GM23338 (cell line): Measurements from ENCODE around the gene PGM2. TPM values are rescaled to one million over a fixed set of nuclear protein-coding genes. Genes with fewer than 3 reads are reported as not detected.

Experiments used
- ATAC-seq: fragments of 200-7000 bp; cut with Tn5 transposase; 3 replicates; pipeline ENCODE4 v1.9.1; 2020
- DNase-seq: peaks from one replicate; pipeline ENCODE4 v3.0.0-alpha.2; 2015; ENCODE audit warnings: low spot score
- H2AFZ ChIP-seq: fragments of 200-600 bp; sonication (generic); 2 replicates; pipeline ENCODE4 v1.8.0; 2016; ENCODE audit warnings: antibody characterized with exemption, mild to moderate bottlenecking, moderate library complexity
- H3F3A ChIP-seq: fragments of 200-600 bp; sonication (generic); replicated peaks from 2 replicates; pipeline ENCODE4 v1.8.0; 2017; ENCODE audit warnings: antibody characterized with exemption, mixed run types, low read depth
- H3K27ac ChIP-seq: fragments of 200-600 bp; sonication (generic); 2 replicates; pipeline ENCODE4 v1.6.1; 2016; ENCODE audit warnings: low read depth
- H3K27me3 ChIP-seq: fragments of 200-600 bp; sonication (generic); 2 replicates; pipeline ENCODE4 v1.8.0; 2016; ENCODE audit warnings: mild to moderate bottlenecking, mixed run types, moderate library complexity; ENCODE audit not compliant: insufficient read depth
- H3K36me3 ChIP-seq: fragments of 200-600 bp; sonication (generic); 2 replicates; pipeline ENCODE4 v1.8.0; 2016; ENCODE audit warnings: mild to moderate bottlenecking; ENCODE audit not compliant: insufficient read depth
- H3K4me1 ChIP-seq: fragments of 200-600 bp; sonication (generic); 2 replicates; pipeline ENCODE4 v1.8.0; 2016; ENCODE audit warnings: mild to moderate bottlenecking, moderate library complexity; ENCODE audit not compliant: insufficient read depth
- H3K4me2 ChIP-seq: fragments of 200-600 bp; sonication (generic); 2 replicates; pipeline ENCODE4 v1.7.1; 2017; ENCODE audit warnings: mixed run types
- H3K4me3 ChIP-seq: fragments of 200-600 bp; sonication (generic); 2 replicates; pipeline ENCODE4 v1.6.1; 2016; ENCODE audit warnings: mixed run types
- H3K79me2 ChIP-seq: fragments of 200-600 bp; sonication (generic); replicated peaks from 2 replicates; pipeline ENCODE4 v1.8.0; 2017; ENCODE audit warnings: mild to moderate bottlenecking; ENCODE audit not compliant: insufficient read depth
- H3K9me2 ChIP-seq: fragments of 200-600 bp; sonication (generic); 2 replicates; pipeline ENCODE4 v1.8.0; 2017; ENCODE audit not compliant: insufficient read depth
- H4K20me1 ChIP-seq: fragments of 200-600 bp; sonication (generic); replicated peaks from 2 replicates; pipeline ENCODE4 v1.8.0; 2017; ENCODE audit warnings: mild to moderate bottlenecking; ENCODE audit not compliant: insufficient read depth
- H3K27ac Mint-ChIP-seq: 2 replicates; pipeline ENCODE4 v1.8.0; 2020; ENCODE audit warnings: inconsistent platforms, mild to moderate bottlenecking, moderate library complexity, mixed read lengths
- H3K27me3 Mint-ChIP-seq: 3 replicates; pipeline ENCODE4 v1.8.0; 2022; ENCODE audit warnings: low read depth, mild to moderate bottlenecking, moderate library complexity, mixed read lengths, inconsistent platforms; ENCODE audit not compliant: insufficient read depth, poor library complexity
- H3K36me3 Mint-ChIP-seq: 3 replicates; pipeline ENCODE4 v1.8.0; 2021; ENCODE audit warnings: low read depth, mild to moderate bottlenecking, inconsistent platforms, moderate library complexity, mixed read lengths
- H3K4me1 Mint-ChIP-seq: 3 replicates; pipeline ENCODE4 v1.8.0; 2020; ENCODE audit warnings: mild to moderate bottlenecking, inconsistent platforms, mixed read lengths
- H3K4me3 Mint-ChIP-seq: 3 replicates; pipeline ENCODE4 v1.8.0; 2021; ENCODE audit warnings: moderate library complexity, mild to moderate bottlenecking, inconsistent platforms, mixed read lengths
- H3K9me3 Mint-ChIP-seq: 3 replicates; pipeline ENCODE4 v1.8.0; 2020; ENCODE audit warnings: moderate library complexity, mild to moderate bottlenecking, inconsistent platforms, mixed read lengths
- CTCF ChIP-seq, 2 experiments: fragments of 200-600 bp in 1 of 2; sonication (generic) in 1 of 2; conservative IDR thresholded peaks; 2 replicates each; pipeline versions ENCODE4 v1.5.1 to v1.6.1; 2016 to 2017; ENCODE audit warnings: antibody characterized with exemption in 2 of 2, low read depth in 2 of 2, mild to moderate bottlenecking in 2 of 2, moderate library complexity in 1 of 2
- ETS1 ChIP-seq: IDR thresholded peaks from 2 replicates; pipeline ENCODE4 v1.6.1; 2016; ENCODE audit warnings: antibody characterized with exemption
- EZH2 ChIP-seq: fragments of 200-600 bp; sonication (generic); IDR thresholded peaks from one replicate; pipeline ENCODE4 v1.8.0; 2017; ENCODE audit warnings: antibody characterized with exemption, mild to moderate bottlenecking, low read depth; ENCODE audit not compliant: unreplicated experiment
- EZH2phosphoT487 ChIP-seq: fragments of 200-600 bp; sonication (generic); IDR thresholded peaks from one replicate; pipeline ENCODE4 v1.8.1; 2018; ENCODE audit warnings: antibody characterized with exemption; ENCODE audit not compliant: unreplicated experiment
- JUNB ChIP-seq: IDR thresholded peaks from one replicate; pipeline ENCODE4 v1.6.1; 2016; ENCODE audit warnings: antibody characterized with exemption; ENCODE audit not compliant: unreplicated experiment
- NANOG ChIP-seq: IDR thresholded peaks from 2 replicates; pipeline ENCODE4 v1.6.1; 2016; ENCODE audit warnings: antibody characterized with exemption, borderline replicate concordance
- POLR2AphosphoS5 ChIP-seq: IDR thresholded peaks from 2 replicates; pipeline ENCODE4 v1.6.1; 2016; ENCODE audit warnings: antibody characterized with exemption, low read depth
- REST ChIP-seq: IDR thresholded peaks from one replicate; pipeline ENCODE4 v1.6.1; 2018; ENCODE audit warnings: antibody characterized with exemption; ENCODE audit not compliant: unreplicated experiment
- STAT1 ChIP-seq: IDR thresholded peaks from one replicate; pipeline ENCODE4 v1.6.1; 2016; ENCODE audit warnings: antibody characterized with exemption; ENCODE audit not compliant: unreplicated experiment
- ZNF114 ChIP-seq: fragments of 250-450 bp; sonication (Bioruptor Pico); IDR thresholded peaks from 2 replicates; pipeline ENCODE4 v1.5.0; 2020; ENCODE audit warnings: mild to moderate bottlenecking, moderate library complexity
- ZNF331 ChIP-seq: fragments of 250-450 bp; sonication (Bioruptor Pico); IDR thresholded peaks from 2 replicates; pipeline ENCODE4 v1.5.0; 2020; ENCODE audit warnings: low read depth, mild to moderate bottlenecking, moderate library complexity
- polyA plus RNA-seq: library from polyadenylated mRNA; unstranded; fragments of >200 nt; fragmentation: Nextera tagmentation; extraction: Ambion mirVana; gene quantifications from 2 replicates; pipeline ENCODE4 v1.2.1, GENCODE V29; 2016
- total RNA-seq: library from RNA; depleted of rRNA; stranded (reverse); fragments of >200 nt; shearing (Covaris generic); gene quantifications from 2 replicates; pipeline ENCODE4 v1.2.3, GENCODE V29; 2014

Gene PGM2
- total and polyA plus RNA-seq, 2 experiments from 2014 or later, result 11.4 to 30.8 TPM

- H3K27me3 Mint-ChIP-seq, result no peaks in the 10 kb centered on the region
- no peaks in the 10 kb centered on the region for H4K20me1 ChIP-seq
- no peaks in the 10 kb centered on the region for H3K27me3 ChIP-seq
- no peak overlapping the region for H3K4me2 ChIP-seq
- peaks cover 11% of the 10 kb centered on the region; the same call in 2 of the 3 replicates for H3K36me3 Mint-ChIP-seq
- peaks cover 8% of the 10 kb centered on the region; the same call in 1 of the 2 replicates for H3K9me2 ChIP-seq
- 0 out of 2 replicates have a peak, but pooled peaks cover 3% of the 10 kb centered on the region for H3K36me3 ChIP-seq
- no peak overlapping the region for H2AFZ ChIP-seq
- no peak overlapping the region for H3K4me3 ChIP-seq
- no peaks in the 10 kb centered on the region for H3K79me2 ChIP-seq
- no peak for TF ChIP-seq REST
- TF ChIP-seq CTCF (conservative IDR thresholded peaks at IDR 0.05; ENCODE audit: low read depth in 2 of 2), result peak; percentile 34 to 66; a peak in 3 of 4 replicates
- DNase-seq (peak; percentile 21), ATAC-seq (no peak)
- no peak overlapping the region for H3K27ac Mint-ChIP-seq
- peaks cover 22% of the 10 kb centered on the region for H3K9me3 Mint-ChIP-seq
- no peaks in the 10 kb centered on the region for H3F3A ChIP-seq
- peaks cover 5% of the 10 kb centered on the region; the same call in 1 of the 3 replicates for H3K4me1 Mint-ChIP-seq
- H3K4me1 ChIP-seq, result no peaks in the 10 kb centered on the region
- no peak overlapping the region for H3K4me3 Mint-ChIP-seq
- H3K27ac ChIP-seq, result no peak overlapping the region
Measured at GRCh38 chr4:37793562-37793961, 32.9 kb upstream of the PGM2 start.

- Histone ChIP-seq H3F3A (no peaks in the 10 kb centered on the region), H3K27ac (no peak overlapping the region), H3K4me1 (no peaks in the 10 kb centered on the region), H3K4me2 (no peak overlapping the region), H3K36me3 (0 out of 2 replicates have a peak, but pooled peaks cover 3% of the 10 kb centered on the region), H3K4me3 (no peak overlapping the region), H2AFZ (no peak overlapping the region), H4K20me1 (no peaks in the 10 kb centered on the region), H3K9me2 (peaks cover 8% of the 10 kb centered on the region; the same call in 1 of the 2 replicates), H3K79me2 (no peaks in the 10 kb centered on the region), H3K27me3 (no peaks in the 10 kb centered on the region)
- no peak for DNase-seq
- H3K36me3 Mint-ChIP-seq, result peaks cover 11% of the 10 kb centered on the region; the same call in 2 of the 3 replicates
- H3K27ac Mint-ChIP-seq, result no peak overlapping the region
- ATAC-seq, result no peak
- H3K4me3 Mint-ChIP-seq, result no peak overlapping the region
- H3K4me1 Mint-ChIP-seq, result peaks cover 2% of the 10 kb centered on the region; the same call in 1 of the 3 replicates
- no peaks in the 10 kb centered on the region for H3K27me3 Mint-ChIP-seq
- H3K9me3 Mint-ChIP-seq, result peaks cover 22% of the 10 kb centered on the region
- TF ChIP-seq NANOG (no peak), POLR2AphosphoS5 (no peak), EZH2 (no peak), ETS1 (no peak), ZNF331 (CRISPR knock-in tag) (no peak), CTCF (conservative IDR thresholded peaks at IDR 0.05; ENCODE audit: low read depth in 2 of 2) (no peak), ZNF114 (CRISPR knock-in tag) (no peak), REST (no peak), JUNB (no peak), EZH2phosphoT487 (no peak), STAT1 (no peak)
Measured at GRCh38 chr4:37794056-37794455, 32.4 kb upstream of the PGM2 start.
